SK-N-MC (cell line): ENCODE measurements around the gene THRSP.

Experiments
- EZH2 ChIP-seq: fragments of 200-600 bp; sonication (generic); IDR thresholded peaks from one replicate; pipeline ENCODE4 v1.6.1; 2017; ENCODE audit warnings: antibody characterized with exemption
- FOXP2 ChIP-seq: optimal IDR thresholded peaks from 2 replicates; pipeline ENCODE3; 2011; ENCODE audit warnings: mild to moderate bottlenecking, moderate library complexity; ENCODE audit not compliant: insufficient read depth; ENCODE audit errors: extremely low read length, control extremely low read depth
- POLR2AphosphoS5 ChIP-seq: IDR thresholded peaks from 2 replicates; pipeline ENCODE4 v1.6.1; 2012; ENCODE audit warnings: mild to moderate bottlenecking, low read depth, low read length, borderline replicate concordance

DNA sequence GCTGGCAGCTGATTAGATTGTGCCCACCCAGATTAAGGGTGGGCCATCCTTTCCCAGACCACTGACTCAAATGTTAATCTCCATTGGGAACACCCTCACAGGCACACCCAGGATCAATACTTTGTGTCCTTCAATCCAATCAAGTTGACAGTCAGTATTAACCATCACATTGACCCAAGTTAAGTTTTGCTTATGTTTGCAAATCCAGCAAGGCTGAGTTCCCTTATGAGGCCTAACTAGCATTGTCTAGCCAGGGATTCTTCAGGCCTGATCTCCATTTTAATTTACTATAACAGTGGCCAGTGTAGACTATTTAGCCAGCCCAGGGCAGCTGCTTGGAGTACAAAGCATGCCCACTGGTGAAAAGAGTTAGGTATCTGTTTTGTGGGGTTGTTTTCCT lies 38.3 kb upstream of the THRSP start:
- TF ChIP-seq POLR2AphosphoS5: no peak
- TF ChIP-seq EZH2: no peak
- no peak for TF ChIP-seq FOXP2
